Breast epithelium (tissue), 3 donors: ENCODE data around the gene CETN2.

Experiments
- POLR2A ChIP-seq: fragments of 450-650 bp; IDR thresholded peaks from one replicate; pipeline ENCODE4 v1.6.1; 2016; ENCODE audit warnings: antibody characterized with exemption, mild to moderate bottlenecking, moderate library complexity
- TF ChIP-seq, protein P1 (sequence below), 3 donors: fragments of 450-650 bp; IDR thresholded peaks; one replicate each; pipeline ENCODE4 v1.5.1; 2016 to 2017; ENCODE audit warnings: antibody characterized with exemption in 3 of 3, mild to moderate bottlenecking in 3 of 3, moderate library complexity in 3 of 3

GRCh38 chrX:152873361-152873760 is 42.8 kb upstream of the CETN2 start:
- TF ChIP-seq, protein P1, sequence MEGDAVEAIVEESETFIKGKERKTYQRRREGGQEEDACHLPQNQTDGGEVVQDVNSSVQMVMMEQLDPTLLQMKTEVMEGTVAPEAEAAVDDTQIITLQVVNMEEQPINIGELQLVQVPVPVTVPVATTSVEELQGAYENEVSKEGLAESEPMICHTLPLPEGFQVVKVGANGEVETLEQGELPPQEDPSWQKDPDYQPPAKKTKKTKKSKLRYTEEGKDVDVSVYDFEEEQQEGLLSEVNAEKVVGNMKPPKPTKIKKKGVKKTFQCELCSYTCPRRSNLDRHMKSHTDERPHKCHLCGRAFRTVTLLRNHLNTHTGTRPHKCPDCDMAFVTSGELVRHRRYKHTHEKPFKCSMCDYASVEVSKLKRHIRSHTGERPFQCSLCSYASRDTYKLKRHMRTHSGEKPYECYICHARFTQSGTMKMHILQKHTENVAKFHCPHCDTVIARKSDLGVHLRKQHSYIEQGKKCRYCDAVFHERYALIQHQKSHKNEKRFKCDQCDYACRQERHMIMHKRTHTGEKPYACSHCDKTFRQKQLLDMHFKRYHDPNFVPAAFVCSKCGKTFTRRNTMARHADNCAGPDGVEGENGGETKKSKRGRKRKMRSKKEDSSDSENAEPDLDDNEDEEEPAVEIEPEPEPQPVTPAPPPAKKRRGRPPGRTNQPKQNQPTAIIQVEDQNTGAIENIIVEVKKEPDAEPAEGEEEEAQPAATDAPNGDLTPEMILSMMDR (IDR thresholded peaks at IDR 0.05), result no peak
- no peak for TF ChIP-seq POLR2A
